CD4-positive, alpha-beta T cell treated with Interleukin-21 for 1 hour (primary cell): ENCODE measurements around the gene TBX5.
"Not testable (repeated sequence)": the region's sequence is repeated elsewhere in the genome, so short reads cannot be mapped to it uniquely, and the experiment has no call there.

Source experiments
- DNase-seq: peaks from one replicate; pipeline ENCODE4 v3.0.0-alpha.2; 2020

Gene TBX5

DNA sequence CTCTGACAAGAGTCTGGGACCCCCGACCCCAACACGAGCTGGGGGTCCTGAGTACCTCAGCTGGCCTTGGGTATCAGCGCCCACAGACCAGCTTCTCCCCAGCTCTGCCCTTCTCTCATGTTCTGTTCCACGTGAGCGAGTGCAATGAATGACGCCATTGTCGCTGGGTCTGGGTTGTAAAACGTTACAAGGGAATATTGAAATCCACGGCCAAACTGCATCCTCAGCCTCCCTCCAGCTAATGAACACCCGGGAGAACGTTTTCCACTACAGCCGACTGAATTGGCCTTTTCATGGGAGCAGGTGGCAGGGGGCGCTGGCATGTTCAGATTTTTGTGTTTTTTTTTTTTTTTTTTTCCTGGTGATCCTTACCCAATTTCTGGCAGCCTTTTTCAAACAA lies 34.7 kb downstream of the TBX5 start:
- DNase-seq: no peak

DNA sequence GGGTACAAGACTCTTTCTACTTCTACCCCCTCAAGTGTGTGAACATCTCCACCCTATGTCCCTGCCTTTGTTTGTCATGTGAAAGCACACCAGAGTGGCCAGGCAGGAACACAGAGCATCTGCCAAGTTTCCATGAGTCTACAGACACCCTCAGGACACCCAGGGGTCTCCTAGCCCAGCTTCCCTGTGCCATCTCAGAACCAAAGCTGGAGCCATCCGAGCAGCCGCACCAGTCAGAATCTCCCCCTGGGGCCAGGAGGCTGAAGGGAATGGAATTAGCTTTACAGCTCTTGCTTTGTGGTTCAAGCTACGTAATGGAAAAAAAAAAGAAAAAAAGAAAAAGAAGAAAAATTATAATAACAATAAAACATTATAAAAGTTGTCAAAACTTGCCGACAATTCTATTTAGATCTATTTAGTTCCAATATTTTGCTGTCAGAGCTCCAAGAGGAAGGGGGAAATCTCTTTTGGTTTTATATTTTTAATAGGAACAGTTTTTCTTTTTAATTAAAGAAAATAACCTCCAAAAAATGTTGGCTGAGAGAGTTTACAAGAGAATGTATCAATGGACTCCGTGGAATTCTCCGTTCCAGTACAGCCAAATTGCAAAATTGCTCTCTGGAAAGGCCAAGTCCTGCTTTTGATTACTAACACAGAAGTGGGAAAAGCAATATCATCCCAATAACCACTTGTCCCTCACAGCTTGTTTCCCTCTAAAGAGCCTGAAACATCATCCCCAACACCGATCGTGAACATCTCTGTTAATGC lies 37.1 kb downstream of the TBX5 start:
- no peak for DNase-seq

DNA sequence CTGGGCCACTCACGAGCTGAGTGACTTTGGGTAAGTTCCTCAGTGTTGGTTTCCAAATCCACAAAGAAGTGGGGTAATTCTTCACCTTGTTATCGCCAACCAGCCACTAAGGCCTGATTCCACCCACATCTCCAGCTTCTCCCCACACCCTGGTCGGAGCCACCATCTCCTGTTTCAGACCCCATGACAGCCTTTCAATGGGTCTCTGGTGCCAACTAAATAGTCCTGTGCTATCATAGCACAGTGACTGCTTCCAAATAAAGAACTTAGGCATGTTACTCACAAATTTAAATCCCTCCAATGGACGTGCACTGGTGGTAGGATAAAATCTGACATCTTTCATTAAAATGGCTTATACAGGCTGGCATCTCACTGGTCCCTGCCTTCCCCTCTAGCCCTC lies 44.0 kb downstream of the TBX5 start:
- no peak for DNase-seq

DNA sequence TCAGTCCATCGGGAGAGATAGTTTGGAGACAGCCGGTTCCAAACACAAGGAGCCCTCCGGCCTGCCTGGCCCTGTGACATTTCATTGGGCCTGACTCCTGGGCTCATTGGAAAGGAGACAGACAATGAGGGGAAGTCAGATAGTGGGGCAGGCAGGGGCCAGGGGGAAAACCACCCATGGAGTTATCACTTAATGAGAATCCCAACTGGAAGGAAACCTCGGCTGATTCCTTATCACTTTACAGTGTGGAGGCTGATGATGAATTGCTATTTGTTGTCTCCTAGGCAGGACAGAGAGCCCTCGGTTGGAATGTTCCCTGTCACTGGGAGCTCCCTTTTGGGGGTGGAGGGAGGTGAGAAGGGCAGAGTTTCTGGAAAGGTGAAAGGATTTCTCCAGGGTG lies 44.4 kb downstream of the TBX5 start:
- no peak for DNase-seq

DNA sequence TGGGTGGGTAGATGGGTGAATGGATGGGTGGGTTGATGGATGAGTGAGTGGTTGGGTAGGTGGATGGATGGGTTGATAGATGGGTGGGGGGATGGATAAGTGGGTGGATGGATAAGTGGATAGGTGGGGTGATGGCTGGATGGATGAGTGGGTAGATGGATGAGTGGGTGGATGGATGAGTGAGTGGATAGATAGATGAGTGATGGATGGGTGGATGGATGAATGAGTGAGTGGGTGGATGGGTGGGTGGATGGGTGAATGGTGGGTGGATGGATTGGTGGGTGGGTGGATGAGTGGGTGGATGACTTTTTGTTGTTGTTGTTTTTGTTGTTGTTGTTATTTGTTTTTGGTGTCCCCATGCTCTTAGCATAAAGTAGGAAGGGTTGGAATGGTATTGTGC lies 45.5 kb downstream of the TBX5 start:
- DNase-seq: no peak

DNA sequence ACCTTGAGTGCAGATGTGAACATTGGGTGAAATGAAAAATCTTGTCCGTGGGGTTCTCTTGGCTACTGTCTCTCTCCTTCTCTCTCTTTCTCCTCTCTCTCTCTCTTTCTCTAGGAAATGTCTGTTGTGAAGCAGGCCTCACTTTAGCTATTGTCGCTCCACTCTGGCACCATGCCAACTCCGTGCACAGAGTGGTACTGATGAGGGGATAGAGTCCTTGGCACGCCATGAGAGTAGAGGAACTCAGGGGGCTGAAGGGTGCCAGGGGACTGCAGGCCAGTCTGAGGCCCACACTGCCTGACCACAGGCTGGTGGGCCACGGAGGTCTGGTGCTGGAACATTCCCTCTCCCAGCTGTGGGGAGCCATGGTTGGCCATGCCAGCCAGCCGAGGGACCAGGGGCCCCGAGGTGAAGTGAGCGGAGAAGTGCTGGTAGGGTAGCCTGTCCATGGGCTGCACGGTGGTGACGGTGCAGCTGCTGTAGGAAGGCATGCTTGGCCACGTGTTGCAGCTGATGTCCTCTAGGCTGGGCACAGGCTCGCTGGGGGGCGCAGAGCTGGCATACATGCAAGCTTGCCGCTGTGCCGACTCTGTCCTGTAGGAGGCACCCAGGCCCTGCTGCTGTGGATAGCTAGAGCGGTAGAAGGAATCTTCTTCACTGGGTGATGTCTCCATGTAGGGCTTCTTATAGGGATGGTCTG lies 50.4 kb downstream of the TBX5 start:
- DNase-seq: no peak

DNA sequence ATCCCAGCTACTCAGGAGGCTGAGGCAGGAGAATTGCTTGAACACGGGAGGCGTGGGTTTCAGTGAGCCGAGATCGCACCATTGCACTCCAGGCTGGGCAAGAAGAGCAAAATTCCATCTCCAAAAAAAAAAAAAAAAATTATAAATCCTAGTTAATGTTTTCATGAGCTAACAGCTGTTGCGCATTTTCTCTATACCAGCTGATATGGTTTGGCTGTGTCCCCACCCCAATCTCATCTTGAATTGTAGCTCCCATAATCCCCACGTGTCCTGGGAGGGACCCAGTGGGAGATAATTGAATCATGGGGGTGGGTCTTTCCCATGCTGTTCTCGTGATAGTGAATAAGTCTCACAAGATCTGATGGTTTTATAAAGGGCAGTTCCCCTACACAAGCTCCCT lies 56.7 kb downstream of the TBX5 start:
- not testable (repeated sequence) for DNase-seq

DNA sequence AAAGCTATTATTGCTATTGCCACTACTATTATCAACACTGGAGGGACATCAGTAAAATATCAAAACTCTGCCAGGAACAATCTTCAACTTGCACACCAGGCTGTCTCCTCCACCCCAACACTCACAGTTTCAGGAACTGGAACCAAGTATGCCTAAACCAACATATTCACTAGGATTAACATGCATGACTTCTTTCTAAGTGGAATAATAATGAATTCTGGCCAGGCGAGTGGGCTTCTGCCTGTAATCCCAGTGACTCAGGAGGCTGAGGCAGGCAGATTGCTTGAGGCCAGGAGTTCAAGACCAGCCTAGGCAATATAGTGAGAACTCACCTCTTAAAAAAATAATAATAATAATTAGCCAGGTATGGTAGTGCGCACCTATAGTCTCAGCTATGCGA lies 58.1 kb downstream of the TBX5 start:
- DNase-seq: no peak

DNA sequence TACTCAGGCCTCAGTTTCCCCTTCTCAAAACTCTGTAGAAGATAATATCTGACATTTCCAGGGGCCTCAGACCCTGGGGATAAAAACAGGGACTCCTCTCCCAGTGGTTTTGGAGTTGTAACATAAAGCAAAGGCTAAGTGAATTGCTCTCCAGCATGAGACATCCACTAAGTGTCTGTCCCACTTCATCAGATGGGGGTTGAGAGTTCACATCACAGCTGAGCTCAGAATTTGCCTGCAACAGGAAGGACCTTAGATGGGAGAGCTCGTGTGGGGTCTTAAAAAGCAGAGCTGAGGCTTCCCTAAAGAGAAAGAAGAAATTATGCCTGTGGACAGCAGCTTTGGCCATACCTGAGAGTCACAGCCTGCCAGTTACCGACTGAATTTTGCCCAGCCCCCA lies 61.1 kb downstream of the TBX5 start:
- DNase-seq: no peak

DNA sequence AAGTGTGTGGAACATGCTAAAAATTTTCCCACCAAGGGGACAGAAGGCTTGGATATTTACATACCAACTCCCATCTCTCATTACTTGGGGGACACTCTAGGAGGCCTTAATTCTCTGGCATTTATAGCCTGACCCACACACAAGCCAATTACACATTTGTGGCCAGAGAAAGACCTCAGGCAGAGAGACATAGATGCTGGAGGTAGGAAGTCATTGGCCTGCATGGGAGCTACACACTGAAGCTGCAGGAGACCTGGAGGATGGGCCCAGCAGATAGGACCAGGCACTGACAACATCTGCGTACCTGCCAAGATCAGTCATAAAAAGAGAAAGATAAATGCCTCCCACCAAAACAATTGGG lies 61.7 kb downstream of the TBX5 start:
- no peak for DNase-seq

DNA sequence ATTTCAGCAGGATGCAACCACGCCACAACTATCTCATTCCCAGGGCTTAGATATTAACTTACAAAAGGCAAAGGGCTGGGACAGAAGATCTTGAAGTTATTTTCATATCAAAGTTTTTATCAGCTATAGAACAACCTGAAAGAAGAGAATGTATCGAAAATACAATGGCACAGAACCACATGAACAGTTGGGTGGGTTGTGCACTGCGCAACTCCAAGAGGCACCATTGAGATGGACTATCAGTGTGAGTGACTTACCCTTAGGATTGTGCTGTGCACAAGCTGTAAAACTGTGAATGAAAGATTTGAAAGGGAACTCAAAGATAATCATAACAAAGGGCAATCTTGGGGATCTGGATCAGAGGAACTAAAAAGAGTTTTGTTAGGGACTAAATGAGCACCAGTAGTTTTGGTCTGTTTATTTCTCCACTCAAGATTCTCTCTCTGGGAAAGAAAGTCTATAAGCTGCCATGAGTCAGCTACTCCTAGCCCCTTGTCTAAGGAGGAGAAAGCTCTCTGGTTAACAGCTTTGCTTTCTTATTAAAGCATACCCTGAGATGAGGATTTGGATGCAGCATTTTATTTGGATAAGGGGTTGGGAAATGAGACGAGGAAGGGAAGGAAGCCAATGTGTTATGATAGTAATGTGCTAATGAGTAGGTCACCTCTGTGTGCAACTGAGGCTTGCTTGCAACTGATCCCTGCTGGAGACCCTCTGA lies 62.2 kb downstream of the TBX5 start:
- DNase-seq: no peak

DNA sequence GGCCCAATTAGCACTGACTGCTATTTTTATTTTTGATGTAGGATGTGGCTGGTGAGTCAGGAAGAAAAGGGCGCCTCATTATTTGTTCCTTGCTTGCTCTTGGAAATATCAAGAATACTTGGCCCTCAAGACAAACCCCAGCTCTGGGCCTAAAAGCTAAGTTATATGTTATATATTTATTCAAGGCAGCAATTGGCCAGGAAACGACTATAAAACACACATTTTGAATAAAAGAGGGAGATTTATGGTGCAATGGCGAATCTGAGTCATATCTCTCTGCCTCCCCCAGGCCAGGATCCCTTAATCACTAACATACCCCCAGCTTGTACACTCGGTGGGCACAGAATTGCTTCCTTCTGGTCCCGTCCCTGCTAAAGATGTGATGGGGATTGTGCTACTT lies 63.3 kb downstream of the TBX5 start:
- DNase-seq: no peak

DNA sequence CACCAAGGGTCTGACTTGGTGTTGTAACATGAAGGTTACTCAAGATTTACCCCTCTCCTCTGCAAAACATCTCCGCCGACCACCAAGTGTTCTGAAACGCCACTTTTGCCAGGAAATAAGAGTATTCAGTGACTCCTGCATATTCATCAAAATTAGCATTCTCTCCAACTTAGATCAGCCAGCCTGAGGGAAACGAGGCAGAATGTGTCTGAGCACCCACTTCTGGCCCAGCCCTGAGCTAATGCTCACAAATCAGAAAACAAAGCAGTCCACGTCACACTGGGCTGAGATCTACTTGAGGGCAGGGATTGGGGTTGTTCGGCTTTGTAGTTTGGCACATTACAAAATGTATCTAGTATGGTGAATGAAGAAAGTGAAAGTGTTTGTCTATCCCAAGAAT lies 64.3 kb downstream of the TBX5 start:
- no peak for DNase-seq

DNA sequence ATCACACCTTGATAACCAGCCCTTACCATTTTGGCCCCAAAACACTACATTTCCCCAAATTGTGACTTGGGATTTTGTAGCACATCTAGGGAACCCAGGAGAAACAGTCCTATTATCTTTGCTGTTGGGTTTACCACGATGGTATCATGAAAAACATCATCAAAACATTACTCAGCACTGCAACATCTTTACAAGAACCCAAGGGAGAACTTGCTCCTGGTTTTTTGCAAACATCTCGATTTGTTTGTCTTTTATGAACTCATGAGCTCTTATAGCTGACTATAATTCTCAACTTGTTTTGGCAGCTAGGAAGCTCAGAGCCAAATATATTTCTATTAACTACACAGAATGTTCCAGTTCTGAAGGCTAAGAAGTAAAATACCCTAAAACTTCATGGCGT lies 65.7 kb downstream of the TBX5 start:
- DNase-seq: no peak

DNA sequence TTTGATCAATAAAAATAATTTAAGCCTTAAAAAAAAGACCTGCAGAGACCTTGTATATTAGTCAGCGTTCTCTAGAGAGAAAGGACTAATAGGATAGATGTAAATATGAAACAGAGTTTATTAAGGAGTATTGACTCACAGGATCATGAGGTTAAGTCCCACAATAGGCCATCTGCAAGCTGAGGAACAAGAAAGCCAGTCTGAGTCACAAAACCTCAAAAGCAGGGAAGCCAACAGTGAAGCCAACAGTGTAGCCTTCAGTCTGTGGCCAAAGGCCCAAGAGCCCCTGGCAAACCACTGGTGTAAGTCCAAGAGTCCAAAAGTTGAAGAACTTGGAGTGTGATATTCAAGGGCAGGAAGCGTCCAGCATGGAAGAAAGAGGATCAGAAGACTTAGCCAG lies 66.3 kb downstream of the TBX5 start:
- no peak for DNase-seq

DNA sequence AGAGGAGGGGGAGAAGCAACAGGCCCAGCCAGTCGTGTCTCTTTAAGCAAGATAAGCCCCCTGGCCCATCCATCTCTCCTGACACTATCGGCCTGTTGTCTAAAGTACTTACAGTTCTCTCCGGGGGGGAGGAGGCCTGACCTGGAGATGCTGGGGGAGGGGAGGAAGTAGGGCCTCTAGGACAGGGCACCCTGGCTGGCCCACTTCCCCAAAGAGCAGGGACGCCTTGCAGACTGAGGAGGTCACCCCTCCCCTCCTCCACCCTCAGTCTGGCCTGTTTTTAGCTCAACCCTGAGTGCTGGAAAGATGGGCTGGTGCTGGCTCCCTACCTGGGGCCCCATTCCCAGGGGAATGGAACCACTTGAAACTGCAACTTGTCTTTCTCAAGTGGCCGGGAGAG lies 70.3 kb downstream of the TBX5 start:
- DNase-seq: no peak

DNA sequence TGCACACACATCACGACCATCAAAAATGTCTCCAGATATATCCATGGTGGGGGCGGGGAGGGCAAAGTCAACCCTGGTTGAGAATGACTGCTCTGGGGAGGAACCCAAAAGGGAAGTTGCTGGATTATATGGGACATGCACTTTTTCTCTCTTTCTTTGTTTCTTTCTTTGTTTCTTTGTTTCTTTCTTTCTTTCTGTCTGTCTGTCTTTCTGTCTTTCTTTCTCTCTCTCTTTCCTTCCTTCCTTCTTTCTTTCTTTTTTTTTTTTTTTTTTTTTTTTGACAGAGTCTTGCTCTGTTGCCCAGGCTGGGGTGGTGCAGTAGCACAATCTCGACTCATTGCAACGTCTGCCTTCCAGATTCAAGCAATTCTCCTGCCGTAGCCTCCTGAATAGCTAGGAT lies 71.5 kb downstream of the TBX5 start:
- DNase-seq: no peak

DNA sequence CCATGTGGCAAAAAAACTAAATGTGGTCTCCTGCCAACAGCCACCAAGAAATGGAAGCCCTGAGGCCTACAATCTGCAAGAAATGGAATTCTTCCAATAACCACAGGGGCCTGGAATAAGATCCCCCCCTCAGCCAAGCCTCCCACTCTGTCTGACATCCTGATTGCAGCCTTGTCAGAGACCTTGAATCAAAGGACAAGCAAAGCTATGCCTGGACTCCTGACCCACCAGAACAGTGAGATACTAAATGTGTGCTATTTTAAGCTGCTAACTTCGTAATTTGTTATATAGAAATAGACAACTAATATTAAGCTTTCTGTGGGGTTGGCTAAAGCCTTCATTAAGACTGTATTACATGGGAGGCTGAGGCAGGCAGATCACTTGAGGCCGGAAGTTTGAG lies 77.7 kb downstream of the TBX5 start:
- no peak for DNase-seq

DNA sequence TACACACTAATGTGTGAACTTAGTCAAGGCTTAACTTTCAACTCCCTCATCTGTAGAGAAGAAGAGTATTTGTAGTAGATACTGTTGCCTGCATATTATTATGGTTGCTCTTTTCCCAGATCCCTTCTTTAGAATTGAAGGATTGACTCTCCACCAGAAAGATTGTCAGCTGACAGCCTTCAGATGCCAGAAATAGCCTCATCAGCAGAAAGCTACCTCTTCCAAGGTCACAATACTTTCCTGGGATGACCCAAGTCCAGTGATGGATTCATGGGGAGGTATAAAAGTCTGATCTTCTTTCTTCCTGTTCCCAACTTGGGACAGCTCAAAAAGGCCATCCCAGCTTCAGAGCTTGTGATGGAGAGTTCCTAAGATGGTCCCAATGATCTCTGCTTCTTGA lies 78.2 kb downstream of the TBX5 start:
- no peak for DNase-seq

DNA sequence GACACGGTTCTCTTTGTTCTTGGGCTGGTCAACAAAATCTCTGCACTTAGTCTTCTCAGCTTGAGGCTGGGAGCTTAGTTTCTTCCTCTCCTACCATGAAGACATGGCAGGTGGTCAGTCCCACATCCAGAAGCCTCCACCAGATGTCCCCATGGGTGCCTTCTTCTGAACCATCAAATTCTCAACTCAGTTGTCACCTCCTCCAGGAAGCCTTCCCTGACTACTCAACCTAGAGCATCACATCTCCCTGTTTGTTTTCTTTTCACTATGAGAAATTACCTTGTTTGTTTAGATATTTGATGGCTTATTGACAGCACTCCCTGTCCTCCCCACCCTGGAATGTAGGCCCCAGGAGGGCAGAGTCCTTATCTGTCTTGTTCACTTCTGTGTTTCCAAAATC lies 84.4 kb downstream of the TBX5 start:
- DNase-seq: no peak

DNA sequence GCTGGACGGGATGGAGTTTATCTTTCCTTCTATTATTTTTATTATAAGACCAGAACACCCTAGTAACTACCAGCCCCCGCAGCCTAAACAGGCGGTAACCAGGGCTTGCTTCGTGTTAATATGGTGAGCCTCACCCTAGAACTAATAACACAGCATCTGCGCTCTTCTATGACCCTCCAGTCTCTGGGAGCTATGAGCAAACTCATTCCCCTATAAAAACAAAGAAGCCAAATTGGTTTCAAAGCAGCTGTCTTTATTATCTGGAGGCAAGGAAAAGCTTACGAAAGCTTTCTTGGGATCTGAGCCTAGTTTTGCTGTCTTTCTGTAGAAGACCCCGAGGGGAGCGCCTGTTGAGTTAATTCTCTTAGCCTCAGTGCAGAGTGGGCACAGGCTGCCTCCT lies 85.0 kb downstream of the TBX5 start:
- DNase-seq: no peak

DNA sequence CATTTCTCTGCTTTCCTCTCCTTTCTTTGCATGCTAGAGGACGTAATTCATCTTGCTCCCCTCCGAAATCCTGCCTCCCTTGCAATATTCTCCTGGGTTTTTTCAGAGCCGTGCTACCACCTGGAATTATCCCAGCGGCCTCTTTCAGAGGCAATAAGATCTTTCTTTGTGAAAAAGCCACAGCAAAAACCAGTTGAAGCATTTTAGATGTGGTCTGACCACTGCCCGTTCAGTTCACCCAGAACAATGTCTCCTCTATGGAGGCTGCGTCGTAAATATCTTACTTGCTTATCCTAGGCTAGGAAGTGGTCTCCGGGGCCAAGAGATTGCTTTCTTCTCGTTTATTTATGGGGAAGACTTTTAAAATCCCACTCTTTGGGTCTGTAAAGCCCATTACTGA lies 85.8 kb downstream of the TBX5 start:
- no peak for DNase-seq

DNA sequence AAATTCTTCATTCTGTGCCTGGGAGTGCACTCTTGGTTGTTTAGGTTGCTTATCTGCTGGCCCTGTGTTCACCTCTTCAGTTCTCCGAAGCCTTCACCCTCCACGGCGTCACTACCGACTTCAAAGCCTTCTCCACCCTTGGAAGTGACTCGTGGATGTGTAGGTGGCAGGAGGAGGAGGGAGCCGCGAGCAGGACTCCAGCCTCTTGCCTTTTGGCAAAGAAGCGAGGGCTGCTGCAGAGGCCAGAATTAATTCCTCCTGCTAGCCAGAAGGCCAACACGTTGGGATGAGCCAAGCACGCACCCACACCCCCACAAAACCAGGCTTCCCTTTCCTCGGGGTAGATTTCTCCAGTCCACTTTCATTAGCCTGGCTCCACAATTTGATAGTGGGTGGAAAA lies 86.5 kb downstream of the TBX5 start:
- DNase-seq: no peak

DNA sequence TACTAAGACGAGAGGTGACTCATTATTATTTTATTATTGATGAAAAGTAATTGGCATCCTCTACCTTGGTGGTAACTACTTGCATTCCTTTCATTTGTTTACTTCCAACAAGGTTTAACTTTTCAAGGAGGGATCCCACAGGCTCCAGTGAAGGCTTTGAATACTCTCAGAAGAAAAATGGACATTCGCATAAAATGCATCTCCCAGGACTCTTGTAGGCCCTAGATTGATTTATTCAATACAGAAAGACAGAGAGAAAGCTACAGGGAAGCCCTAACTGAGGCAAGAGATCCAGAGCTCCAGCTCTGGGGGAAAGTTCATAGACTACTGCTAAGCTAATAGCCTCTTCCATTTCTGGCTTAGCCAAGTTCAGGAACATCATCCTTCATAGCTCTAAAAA lies 87.0 kb downstream of the TBX5 start:
- DNase-seq: no peak
